HG03565 (cell line): ENCODE data around the gene THAP4.
"Not testable (repeated sequence)": the region's sequence is repeated elsewhere in the genome, so short reads cannot be mapped to it uniquely, and the experiment has no call there.

Experiments
- ATAC-seq: cut with Tn5 transposase; IDR thresholded peaks from one replicate; pipeline ENCODE4 v1.9.1; 2021; ENCODE audit warnings: mild to moderate bottlenecking, moderate library complexity; ENCODE audit not compliant: unreplicated experiment

The THAP4 gene

DNA sequence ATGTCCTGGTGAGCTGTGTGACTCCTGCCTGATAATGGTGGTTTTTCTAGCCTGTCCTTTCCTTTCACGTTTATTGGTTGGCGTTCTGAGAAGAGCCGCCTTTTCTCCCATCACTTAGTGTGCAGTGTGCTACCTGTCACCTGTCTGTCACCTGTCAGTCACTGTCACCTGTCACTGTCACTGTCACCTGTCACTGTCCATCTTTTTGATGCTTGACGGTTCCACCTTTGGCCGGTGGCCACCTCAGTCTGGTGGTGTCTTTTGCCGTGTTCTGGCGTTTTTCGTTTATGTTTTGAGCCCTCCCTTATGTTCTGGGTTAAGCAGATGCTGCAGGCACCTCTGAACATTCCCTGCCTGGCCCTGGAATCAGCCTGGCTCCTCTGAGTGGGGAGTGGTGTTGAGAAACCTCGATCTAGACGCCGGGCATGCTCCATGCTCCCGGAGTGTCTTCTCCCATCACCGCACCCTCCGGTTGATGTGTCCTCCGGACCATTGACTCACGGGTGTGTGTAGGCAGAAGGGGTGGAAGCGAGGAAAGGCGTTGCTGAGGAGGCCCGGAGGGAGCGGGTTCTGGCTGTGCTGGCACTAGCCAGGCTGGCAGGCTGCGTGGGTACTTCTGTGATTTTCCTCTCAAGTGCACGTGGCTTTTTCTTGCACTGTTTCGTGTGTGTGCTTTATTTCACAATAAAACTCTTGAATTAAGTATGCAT, 28.9 kb upstream of the THAP4 start:
- ATAC-seq: no peak

DNA sequence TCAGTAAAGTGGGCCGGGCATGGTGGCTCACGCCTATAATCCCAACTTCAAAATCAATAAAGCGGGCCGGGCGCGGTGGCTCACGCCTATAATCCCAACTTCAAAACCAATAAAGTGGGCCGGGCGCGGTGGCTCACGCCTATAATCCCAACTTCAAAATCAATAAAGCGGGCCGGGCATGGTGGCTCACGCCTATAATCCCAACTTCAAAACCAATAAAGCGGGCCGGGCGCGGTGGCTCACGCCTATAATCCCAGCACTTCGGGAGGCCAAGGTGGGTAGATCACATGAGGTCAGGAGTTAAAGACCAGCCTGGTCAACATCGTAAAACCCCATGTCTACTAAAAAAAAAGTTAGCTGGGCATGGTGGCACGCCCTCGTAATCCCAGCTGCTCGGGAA, 25.8 kb upstream of the THAP4 start:
- not testable (repeated sequence) for ATAC-seq

DNA sequence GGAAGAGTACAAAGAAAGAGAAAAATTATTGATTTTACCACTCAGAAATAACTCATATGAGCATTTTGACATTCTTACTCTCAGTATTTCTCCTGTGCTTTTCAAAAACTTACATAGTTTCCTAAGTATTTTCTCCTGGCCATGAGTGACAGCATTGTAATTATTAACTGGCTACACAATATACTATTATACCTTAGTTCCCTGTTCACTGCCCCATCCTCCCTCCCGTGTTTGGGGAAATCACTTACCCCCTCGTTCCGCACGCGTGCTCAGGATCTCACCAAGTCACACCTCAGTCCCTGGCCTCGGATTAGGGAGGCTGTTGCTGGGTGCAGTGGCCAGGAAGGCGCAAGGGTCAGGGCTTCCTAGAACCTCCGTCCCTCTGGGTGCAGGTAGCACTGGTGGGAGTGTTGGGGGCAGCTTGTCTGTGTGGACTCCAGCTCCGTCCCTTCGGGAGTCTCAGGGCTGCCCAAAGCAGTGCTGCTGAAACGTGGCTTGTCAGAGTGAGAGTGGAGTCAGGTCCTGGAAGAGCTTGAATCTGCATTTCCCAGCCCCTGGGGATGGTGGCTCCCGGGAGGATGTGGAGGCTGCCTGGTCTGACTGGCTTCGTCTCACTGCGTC, 23.7 kb upstream of the THAP4 start:
- ATAC-seq: no peak

DNA sequence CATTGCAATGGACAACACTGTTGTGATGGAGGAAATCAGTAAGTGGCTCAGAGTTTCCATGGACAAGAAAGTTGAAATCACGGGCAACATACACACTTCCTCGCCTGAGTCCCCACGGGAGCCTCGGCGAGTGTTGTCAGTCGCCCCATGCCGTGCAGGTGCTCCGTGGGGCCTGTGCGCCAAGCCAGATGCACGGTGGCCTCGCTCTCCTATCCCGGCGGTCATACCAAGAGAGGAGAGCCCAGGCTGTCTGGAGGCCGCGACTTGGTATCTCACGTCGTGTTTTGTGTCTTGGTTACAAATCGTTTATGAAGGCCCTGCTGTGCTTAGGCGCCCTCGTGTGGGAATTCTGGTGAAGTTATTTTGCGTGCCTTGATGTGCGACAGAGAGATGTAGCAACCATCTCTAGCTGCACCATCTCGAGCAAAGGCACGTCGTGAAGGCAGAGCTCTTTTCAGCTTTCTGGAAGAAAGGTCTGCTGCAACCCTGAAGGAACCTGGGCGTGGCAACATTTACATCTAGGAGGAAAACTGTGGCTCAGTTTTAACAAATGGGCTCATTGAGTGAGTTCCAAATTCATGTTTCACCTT, 22.3 kb upstream of the THAP4 start:
- no peak for ATAC-seq

DNA sequence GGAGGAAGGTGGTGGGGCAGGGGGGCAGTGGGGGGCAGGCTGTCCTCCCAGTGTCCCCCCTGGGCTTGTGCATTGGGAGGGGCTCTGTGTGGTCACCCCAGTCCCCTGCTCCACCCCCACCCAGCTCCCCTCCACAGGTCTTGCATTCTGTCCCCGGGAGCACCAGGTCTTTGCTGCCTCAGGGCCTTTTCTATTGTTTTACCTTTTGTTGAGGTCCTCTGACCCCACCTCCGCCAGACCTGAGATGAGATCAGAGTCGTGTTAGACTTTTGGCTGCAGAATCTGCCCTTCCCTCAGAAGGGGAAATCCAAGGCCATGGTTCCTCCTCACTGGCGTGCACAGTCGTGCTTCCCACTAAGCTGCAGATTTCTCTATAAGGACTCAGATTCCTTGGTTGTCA, 21.3 kb upstream of the THAP4 start:
- ATAC-seq: no peak

DNA sequence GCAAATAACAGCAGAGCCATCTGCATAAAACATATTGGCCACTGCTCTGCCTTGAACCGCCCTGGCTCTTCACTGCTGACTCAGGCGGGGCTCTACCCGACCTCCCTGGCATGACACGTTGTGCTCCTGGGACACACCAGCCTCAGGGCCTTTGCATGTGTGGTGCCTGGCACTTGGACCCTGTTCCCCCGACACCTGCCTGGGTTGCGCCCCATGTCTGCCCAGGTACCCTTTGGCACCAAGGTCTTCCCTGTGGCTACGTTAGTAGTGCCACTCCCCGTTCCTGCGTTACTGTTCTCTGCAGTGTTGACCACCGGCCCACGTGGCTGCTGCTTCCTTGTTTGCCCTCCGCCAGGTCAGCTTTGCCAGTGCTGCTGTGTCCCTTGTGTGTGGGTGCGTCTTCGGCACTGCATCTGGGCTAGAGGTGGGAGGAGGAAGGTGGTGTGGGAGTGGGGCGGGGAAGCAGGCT, 20.9 kb upstream of the THAP4 start:
- no peak for ATAC-seq

DNA sequence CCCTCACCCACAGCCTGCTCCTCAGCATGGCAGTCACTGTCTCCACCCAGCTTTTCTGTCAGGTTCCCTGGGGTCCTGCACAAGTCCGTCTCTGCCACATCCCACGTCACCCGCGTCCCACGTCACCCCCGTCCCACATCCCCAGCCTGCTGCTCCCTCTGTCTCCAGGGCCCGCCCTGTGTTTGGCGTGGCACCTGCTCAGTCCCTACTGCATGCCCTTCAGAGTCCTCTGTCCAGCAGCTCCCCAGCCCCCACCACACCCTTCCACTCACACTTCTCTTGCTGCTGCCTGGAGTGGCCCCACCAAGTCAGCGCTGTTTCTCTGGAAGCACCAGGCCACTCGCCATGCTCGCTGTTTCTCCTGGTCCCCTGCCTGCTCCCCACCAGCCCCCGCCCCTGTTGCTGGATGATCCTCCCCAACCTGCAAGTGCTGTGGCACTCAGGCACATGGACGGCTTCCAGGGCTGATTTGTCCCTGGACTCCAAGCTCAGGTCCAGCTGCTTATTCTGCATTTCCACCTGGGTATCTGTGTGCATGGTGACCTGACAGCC, 19.3 kb upstream of the THAP4 start:
- no peak for ATAC-seq

DNA sequence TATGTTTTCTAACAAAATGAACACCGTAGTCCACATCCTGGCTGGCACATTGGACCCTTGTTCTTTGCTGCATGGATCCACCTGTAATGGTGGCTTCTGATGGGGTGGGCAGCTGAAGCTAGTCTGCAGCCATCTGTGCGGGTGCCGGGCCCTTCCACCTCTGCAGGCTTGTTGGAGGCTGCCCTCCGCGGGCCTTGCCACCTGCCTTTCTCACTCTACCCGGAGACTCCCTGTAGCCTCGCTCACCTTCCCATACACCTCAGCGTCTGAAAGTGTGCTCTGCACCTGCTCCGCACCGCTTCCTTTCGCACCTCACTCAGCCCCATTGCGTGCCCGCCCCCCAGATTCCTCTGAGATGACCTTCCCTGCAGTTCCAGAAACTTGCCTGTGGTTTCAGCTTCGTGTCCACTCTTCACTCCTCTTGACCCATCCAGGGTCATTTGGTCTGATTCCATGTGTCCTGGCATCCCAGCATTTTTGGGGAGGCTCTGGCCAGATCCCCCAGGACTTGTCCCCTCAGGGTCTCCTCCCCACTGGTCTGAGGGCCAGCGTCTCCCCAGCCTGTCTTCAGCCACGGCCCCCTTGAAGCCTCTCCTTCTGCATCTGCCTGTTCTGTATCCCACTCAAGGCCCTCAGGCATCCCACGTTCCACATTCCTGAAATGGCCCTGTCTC, 18.7 kb upstream of the THAP4 start:
- ATAC-seq: no peak

DNA sequence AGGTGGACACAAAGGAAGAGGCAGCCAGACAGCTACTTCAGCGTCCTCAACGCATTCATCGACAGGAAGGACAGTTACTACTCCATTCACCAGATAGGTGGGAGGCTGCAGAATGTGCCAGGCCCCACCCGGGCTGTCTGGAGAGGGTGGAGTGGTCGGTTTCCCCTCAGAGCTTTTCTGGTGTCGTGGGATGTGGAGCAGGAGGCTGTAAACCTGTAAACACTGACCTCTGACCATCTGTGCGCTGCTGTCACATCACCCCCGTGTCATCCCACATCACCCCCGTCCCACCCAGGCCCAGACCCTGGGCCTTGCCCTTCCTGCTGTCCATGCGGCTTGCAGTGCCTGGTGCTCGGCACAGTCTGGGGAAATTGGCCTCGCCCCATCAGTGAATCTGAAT, 17.6 kb upstream of the THAP4 start:
- ATAC-seq: no peak

DNA sequence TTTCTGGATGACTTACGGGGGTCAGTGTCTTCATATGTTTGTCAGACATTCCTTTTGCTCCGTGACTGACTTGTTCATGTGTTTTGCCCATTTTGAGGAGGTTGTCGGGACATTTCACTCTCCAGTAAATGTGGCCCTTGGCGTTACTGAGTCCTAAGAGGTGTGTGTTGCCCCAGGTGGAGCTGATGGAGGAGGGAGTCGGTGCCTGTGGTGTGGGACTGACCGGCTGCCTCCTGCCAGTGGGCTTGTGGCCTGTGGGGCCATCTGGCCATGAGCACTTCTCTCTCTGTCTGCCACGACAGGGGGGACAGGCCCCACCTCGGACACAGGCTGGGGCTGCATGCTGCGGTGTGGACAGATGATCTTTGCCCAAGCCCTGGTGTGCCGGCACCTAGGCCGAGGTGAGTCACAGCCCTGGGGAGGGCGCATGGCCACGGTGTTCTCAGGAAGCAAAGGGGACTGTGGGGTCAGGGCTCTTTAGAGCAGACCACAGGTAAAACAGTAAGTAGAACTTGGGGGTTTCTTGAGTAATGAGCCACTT, 16.3 kb upstream of the THAP4 start:
- no peak for ATAC-seq

DNA sequence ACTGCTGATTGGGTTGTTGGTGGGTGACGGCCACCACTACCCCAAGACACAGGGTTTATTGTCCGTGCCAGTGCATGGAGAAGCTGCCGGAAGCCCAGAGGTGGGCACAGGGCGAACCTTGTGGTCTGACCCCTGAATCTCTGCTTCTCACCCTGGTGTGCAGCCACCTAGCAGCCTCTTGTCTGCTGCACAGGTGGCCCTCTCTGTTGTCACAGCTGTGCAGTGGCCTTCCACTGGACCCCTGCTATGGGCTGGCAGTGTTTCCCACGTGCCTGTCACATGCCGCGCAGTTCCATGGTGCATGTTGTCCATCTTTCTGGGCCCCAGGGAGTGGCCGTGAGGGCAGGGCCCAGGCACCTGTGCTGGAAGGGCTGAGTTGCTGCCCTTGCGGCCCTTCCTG, 15.8 kb upstream of the THAP4 start:
- ATAC-seq: no peak

DNA sequence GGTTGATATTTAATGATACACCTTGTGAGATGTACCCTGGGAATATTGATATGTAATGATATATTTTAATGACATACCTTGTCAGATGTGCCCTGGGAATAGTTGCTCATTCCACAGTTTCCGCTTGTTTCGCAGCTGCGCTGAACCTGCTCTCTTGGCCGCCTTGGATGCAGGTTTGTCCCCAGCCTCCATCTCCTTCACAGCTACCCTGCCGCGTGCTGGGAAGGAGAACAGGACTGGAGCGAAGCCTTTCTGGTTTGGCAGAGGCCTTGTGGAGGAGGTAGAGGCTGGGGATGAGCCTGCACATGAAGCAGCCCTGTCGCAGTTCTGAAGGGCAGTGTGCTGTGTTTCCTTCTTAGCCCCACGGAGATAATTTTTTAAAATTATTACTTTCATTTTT, 15.2 kb upstream of the THAP4 start:
- no peak for ATAC-seq

DNA sequence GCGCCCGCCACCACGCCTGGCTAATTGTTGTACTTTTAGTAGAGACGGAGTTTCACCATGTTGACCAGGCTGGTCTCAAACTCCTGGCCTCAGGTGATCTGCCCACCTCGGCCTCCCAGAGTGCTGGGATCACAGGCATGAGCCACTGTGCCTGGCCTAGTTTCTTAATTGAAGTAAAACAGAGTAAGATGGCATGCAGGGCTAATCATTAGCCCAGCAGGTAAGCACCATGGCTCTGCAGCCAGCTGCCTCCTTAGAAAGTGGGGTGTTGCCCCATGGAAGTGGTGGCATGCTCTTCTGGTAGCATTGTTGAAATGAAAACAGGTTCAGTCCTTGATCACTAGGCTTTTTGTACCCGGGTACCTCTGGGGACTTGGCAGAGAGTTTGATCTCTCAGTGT, 13.0 kb upstream of the THAP4 start:
- no peak for ATAC-seq

DNA sequence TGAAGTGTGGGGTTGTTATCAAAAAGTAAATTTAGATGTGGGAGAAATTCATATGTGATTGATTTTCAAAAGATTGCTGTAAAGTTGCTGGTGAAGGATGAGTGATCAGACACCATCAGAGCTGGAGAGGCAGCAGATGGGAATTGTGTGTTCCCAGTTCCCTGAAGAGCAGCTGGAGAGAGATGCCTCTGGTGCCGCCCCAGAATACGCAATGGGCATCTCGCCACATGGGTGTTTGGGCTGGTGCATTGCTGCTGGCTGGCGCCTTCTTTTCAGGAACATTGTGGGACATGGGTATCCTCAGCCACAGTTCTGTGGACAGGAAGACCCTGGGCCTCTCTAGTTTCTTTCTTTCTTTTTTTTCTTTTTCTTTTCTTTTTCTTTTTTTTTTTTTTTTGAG, 12.4 kb upstream of the THAP4 start:
- no peak for ATAC-seq

DNA sequence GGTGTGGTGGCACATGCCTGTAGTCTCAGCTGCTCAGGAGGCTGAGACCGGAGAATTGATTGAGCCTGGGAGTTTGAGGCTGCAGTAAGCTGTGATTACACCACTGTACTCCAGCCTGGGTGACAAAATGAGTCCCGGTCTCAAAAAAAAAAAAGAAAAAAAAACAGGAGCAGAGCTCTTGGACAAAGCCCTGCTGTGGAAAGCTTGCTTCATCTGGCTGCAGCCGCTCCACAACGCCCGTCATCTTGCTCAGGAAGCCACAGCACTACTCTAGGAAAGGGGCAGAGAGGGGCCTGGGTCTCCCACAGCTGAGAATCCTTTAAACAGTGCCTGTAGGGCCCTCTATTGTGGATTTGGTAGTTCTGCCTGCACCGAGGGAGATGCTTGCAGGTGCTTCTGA, 11.5 kb upstream of the THAP4 start:
- ATAC-seq: no peak

DNA sequence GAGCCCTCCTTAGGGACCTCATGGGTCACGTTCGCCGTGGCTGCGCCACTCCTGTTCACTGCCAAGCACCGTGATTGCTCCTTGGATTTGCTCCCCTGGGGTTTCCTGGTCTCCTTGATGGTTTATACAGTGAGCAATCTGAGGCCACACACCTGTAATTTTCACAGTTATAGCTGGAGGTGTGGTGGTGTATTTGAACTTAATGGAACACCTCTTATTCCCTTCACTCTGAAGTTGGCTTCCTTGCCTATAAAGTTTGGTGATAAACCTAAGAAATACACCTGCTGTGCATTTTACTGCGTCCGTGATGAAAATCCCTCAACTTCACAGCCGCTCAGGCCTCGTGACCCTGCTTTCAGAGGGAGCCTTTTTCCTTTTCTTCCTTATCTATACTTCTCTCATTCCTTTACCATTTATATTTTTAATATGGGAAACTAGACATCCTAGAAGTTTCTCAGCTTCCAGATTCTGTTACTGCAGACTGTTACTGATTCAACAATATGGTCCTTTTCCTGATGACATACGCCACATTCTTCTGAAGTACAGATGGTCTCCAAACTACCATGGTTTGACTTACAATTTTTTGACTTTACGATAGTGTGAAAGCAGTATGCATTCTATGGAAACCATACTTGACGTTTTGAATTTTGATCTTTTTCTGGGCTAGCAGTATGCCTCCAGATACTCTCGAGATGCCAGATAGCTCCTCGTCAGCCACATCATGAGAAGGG, 9.1 kb upstream of the THAP4 start:
- ATAC-seq: no peak

DNA sequence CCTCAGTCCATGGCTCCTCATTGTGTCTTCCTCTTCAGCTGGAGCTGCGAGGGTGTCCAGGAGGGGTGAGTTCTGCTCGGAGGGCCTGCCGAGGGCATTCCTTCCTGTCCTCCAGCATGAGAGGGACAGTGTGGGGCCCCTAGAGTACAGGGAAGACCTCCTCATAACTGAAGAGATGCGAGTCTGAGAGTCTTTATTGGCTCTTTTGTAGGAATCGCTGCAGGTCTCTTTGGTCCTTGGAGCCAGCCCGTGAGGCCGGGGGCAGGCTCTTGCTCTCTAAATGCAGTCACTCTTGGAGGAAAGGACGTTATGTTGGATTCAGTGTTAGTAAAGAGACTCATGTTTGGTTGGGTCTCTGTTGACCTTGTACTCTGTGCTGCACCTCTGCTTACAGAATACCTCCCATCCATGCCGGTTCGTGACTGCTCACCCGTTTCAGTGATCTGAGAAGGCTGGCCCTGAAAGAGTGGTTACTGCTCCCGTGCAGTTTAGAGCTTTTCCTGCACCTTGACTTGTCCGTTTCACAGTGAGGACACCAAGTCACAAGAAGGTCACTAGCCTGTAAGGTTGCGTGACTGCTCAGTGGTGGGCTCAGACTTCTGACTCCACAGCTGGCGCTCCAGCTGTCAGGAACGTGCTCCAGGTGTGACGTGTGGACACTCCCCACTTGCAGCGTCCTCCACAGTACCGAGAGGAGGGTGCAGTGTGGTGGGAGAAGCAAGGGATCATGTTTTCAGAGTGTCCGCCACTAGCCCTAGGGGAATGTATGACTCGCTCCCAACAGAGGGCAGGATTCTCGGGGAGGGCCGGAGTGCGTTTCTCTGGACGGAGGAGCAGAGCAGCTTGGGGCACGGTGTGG, 8.3 kb upstream of the THAP4 start:
- no peak for ATAC-seq

DNA sequence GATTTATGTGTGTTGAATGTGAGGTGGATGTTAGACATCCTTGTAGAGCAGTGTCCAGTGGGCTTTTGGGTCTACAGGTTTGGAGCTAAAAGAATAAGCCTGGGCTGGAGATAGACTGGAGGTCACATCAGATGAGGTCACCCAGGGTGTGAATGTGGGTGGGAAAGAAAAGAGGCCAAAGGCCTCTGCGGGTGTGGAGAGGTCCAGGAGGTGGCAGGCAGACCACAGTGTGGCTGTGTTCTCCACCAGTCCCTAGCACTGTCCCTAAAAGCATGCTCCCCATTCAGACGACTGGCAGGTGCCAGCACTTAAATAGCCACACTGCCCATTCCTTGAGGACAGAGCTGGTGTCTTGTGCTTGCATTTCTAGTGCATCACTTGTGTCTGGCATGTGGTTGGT, 4.7 kb upstream of the THAP4 start:
- no peak for ATAC-seq

DNA sequence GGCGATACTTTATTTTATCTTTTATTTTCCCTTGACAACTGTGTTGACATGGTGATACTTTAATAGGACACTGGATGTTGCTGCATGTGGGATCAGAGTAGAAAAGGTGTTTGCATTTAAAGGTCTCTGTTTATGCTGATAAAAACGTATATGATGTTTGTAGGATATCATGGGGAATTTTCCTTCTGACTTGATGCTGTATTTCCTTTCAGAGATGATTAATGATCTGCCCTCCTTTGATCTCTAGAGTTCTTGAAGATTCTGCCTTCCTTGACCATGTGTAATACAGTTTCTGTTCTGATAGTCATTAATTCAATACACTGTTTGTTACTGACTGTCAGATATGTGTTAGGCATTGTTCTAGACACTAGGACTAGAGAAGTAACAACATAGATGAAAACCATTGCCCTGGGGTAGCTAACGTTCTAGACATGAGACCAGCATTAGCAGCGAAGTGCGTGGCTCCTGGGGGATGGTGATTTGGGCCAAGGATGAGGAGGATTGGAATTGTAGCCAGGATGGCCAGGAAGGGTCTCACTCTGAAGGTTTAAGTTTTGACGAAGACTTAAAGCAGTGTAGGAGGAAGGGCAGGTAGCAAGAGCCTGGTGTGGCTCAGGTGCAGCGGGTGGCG, 3.3 kb upstream of the THAP4 start:
- ATAC-seq: no peak
